ENCODE measurements around the gene ELANE.
"Not testable (repeated sequence)": the region's sequence is repeated elsewhere in the genome, so short reads cannot be mapped to it uniquely, and the experiment has no call there.

ELANE gene

GRCh38 chr19:878751-879561 is 26.9 kb downstream of the ELANE start:
- DNase-seq (ENCODE audit: low read depth in 2 of 2), result not testable (repeated sequence)

GRCh38 chr19:879711-880438 is 27.8 kb downstream of the ELANE start:
- no peak for DNase-seq (ENCODE audit: low read depth in 2 of 2)

- DNase-seq (ENCODE audit: low read depth in 2 of 2), result no peak
Measured at GRCh38 chr19:881385-882071, 29.4 kb downstream of the ELANE start.

- DNase-seq (ENCODE audit: low read depth in 2 of 2), result no peak
Measured at GRCh38 chr19:882871-883497, 30.9 kb downstream of the ELANE start.

GRCh38 chr19:883661-884211 is 31.6 kb downstream of the ELANE start:
- DNase-seq (ENCODE audit: low read depth in 2 of 2), result no peak

- DNase-seq (ENCODE audit: low read depth in 2 of 2), result no peak
Measured at GRCh38 chr19:884420-885211, 32.5 kb downstream of the ELANE start.

GRCh38 chr19:885536-886224 is 33.6 kb downstream of the ELANE start:
- no peak for DNase-seq (ENCODE audit: low read depth in 2 of 2)

GRCh38 chr19:887072-887471 is 35.0 kb downstream of the ELANE start:
- no peak for DNase-seq (ENCODE audit: low read depth in 2 of 2)

GRCh38 chr19:887599-887998 is 35.5 kb downstream of the ELANE start:
- DNase-seq (ENCODE audit: low read depth in 2 of 2), result no peak

- no peak for DNase-seq (ENCODE audit: low read depth in 2 of 2)
Measured at GRCh38 chr19:888581-889385, 36.7 kb downstream of the ELANE start.

GRCh38 chr19:889662-890295 is 37.7 kb downstream of the ELANE start:
- DNase-seq (ENCODE audit: low read depth in 2 of 2), result no peak

- DNase-seq (ENCODE audit: low read depth in 2 of 2), result no peak
Measured at GRCh38 chr19:890831-891230, 38.7 kb downstream of the ELANE start.

- not testable (repeated sequence) for DNase-seq (ENCODE audit: low read depth in 2 of 2)
Measured at GRCh38 chr19:891421-892200, 39.5 kb downstream of the ELANE start.

GRCh38 chr19:892243-892893 is 40.3 kb downstream of the ELANE start:
- no peak for DNase-seq (ENCODE audit: low read depth in 2 of 2)

- DNase-seq (ENCODE audit: low read depth in 2 of 2), result peak; percentile 84 to 88
Measured at GRCh38 chr19:892894-893689, 41.0 kb downstream of the ELANE start, which contains the start of the genes MED16 and RNU6-9. Gene MED16 (minus strand): TSS chr19:893187. CDS start chr19:891131, 2,056 bp downstream. Gene RNU6-9 (plus strand): TSS chr19:893484.

- no peak for DNase-seq (ENCODE audit: low read depth in 2 of 2)
Measured at GRCh38 chr19:896434-896833, 44.3 kb downstream of the ELANE start.

GRCh38 chr19:896999-897398 is 44.9 kb downstream of the ELANE start:
- DNase-seq (ENCODE audit: low read depth in 2 of 2), result no peak

Measured in stimulated activated CD4-positive, alpha-beta T cell treated with anti-CD3 and anti-CD28 coated beads, Interleukin-15, amount 100 ng/mL, for 48 hours (primary cell).